H1 (cell line): ENCODE measurements around the gene WNT9A. TPM values are rescaled to one million over a fixed set of nuclear protein-coding genes. Genes with fewer than 3 reads are reported as not detected.
"Not testable (repeated sequence)": the region's sequence is repeated elsewhere in the genome, so short reads cannot be mapped to it uniquely, and the experiment has no call there.

Source experiments
- CTCF ChIA-PET: fragments of 300-600 bp; sonication (Branson Sonifier 250); formaldehyde crosslinking; loops from one replicate; lab custom pipeline; 2021; ENCODE audit not compliant: partially characterized antibody; lab: Charles Lee
- POLR2A ChIA-PET: fragments of 300-600 bp; sonication (Branson Sonifier 250); formaldehyde crosslinking; loops from one replicate; lab custom pipeline; 2021; ENCODE audit warnings: inconsistent platforms; ENCODE audit not compliant: partially characterized antibody; lab: Charles Lee
- DNase-seq, 2 experiments: peaks; one replicate each; pipeline versions ENCODE4 v3.0.0 to v3.0.0-alpha.2; 2010 to 2022; ENCODE audit warnings: low spot score in 2 of 2, low read depth in 1 of 2, mixed read lengths in 1 of 2
- FAIRE-seq: peaks from 2 replicates; lab custom pipeline; 2011; peaks lifted over from hg19 to GRCh38; lab: Jason Lieb, UNC
- H2AFZ ChIP-seq: 2 replicates; pipeline ENCODE4 v1.8.1; 2012; ENCODE audit warnings: low read length, inconsistent platforms
- H2AK5ac ChIP-seq: 2 replicates; pipeline ENCODE4 v1.6.1; 2013; ENCODE audit warnings: low read depth, low read length
- H2BK120ac ChIP-seq: replicated peaks from 2 replicates; pipeline ENCODE3; 2013; ENCODE audit warnings: low read depth, low read length, inconsistent platforms
- H2BK12ac ChIP-seq: 2 replicates; pipeline ENCODE4 v1.6.1; 2013; ENCODE audit warnings: low read depth, low read length
- H2BK15ac ChIP-seq: 2 replicates; pipeline ENCODE4 v1.6.1; 2013; ENCODE audit warnings: low read length
- H2BK20ac ChIP-seq: 2 replicates; pipeline ENCODE4 v1.6.1; 2013; ENCODE audit warnings: low read length
- H2BK5ac ChIP-seq: 2 replicates; pipeline ENCODE4 v1.6.1; 2013; ENCODE audit warnings: low read depth, low read length
- H3K14ac ChIP-seq: 2 replicates; pipeline ENCODE4 v1.6.1; 2013; ENCODE audit warnings: inconsistent platforms; ENCODE audit not compliant: insufficient read length
- H3K18ac ChIP-seq: 2 replicates; pipeline ENCODE4 v1.6.1; 2013; ENCODE audit warnings: low read length; ENCODE audit errors: extremely low read depth
- H3K23ac ChIP-seq: 2 replicates; pipeline ENCODE4 v1.6.1; 2013; ENCODE audit warnings: inconsistent platforms; ENCODE audit not compliant: insufficient read length
- H3K23me2 ChIP-seq: 2 replicates; pipeline ENCODE4 v1.6.1; 2013; ENCODE audit warnings: low read depth, low read length
- H3K27ac ChIP-seq: 2 replicates; pipeline ENCODE4 v1.6.1; 2011; ENCODE audit warnings: low read depth, low read length, inconsistent platforms
- H3K27me3 ChIP-seq, 4 experiments: replicated peaks in 1 of 4; 1 replicate in 1 of 4; 2 replicates in 3 of 4; pipeline versions ENCODE4 v1.6.1 to v1.8.1; 2011 to 2013; ENCODE audit warnings: low read length in 3 of 4, mild to moderate bottlenecking in 3 of 4, inconsistent platforms in 2 of 4, mixed read lengths in 2 of 4, moderate library complexity in 1 of 4; ENCODE audit not compliant: control insufficient read depth in 3 of 4, insufficient read depth in 3 of 4; ENCODE audit errors: extremely low read depth in 1 of 4
- H3K36me3 ChIP-seq, 4 experiments: 2 replicates each; pipeline versions ENCODE4 v1.6.1 to v1.8.1; 2011 to 2013; ENCODE audit warnings: mild to moderate bottlenecking in 4 of 4, low read length in 3 of 4, moderate library complexity in 2 of 4, control low read depth in 1 of 4, inconsistent platforms in 1 of 4; ENCODE audit not compliant: insufficient read depth in 4 of 4, control insufficient read depth in 2 of 4
- H3K4ac ChIP-seq: replicated peaks from 2 replicates; pipeline ENCODE3; 2013; ENCODE audit warnings: low read length, low read depth, mixed read lengths, inconsistent platforms; ENCODE audit not compliant: insufficient read length
- H3K4me1 ChIP-seq, 4 experiments: replicated peaks in 1 of 4; 1 replicate in 1 of 4; 2 replicates in 3 of 4; pipeline versions ENCODE4 v1.6.1 to v1.8.1; 2011 to 2013; ENCODE audit warnings: low read length in 3 of 4, inconsistent platforms in 2 of 4, mixed read lengths in 1 of 4; ENCODE audit not compliant: insufficient read depth in 4 of 4, control insufficient read depth in 3 of 4
- H3K4me2 ChIP-seq, 2 experiments: 2 replicates each; pipeline versions ENCODE4 v1.6.1 to v1.8.1; 2011 to 2013; ENCODE audit warnings: low read depth in 2 of 2, low read length in 2 of 2, control low read depth in 1 of 2, inconsistent platforms in 1 of 2, mild to moderate bottlenecking in 1 of 2; ENCODE audit not compliant: insufficient read depth in 1 of 2
- H3K4me3 ChIP-seq, 4 experiments: fragments of 200-600, 300-600 bp in 1 of 4; sonication (generic), shearing (Covaris generic), sonication (Bioruptor Twin) in 1 of 4; 2 replicates each; pipeline versions ENCODE4 v1.5.1 to v1.8.1; 2011 to 2016; ENCODE audit warnings: low read length in 4 of 4, low read depth in 3 of 4, control low read depth in 2 of 4, inconsistent platforms in 2 of 4, mild to moderate bottlenecking in 2 of 4, mixed read lengths in 1 of 4, moderate library complexity in 1 of 4; ENCODE audit not compliant: insufficient read depth in 2 of 4; ENCODE audit errors: extremely low read depth in 1 of 4
- H3K56ac ChIP-seq: replicated peaks from 2 replicates; pipeline ENCODE3; 2013; ENCODE audit warnings: low read depth, mild to moderate bottlenecking, mixed read lengths, low read length, inconsistent platforms; ENCODE audit not compliant: insufficient read length
- H3K79me1 ChIP-seq: 2 replicates; pipeline ENCODE4 v1.6.1; 2013; ENCODE audit warnings: low read depth, low read length, control low read depth
- H3K79me2 ChIP-seq, 2 experiments: 2 replicates each; pipeline versions ENCODE4 v1.6.1 to v1.8.1; 2012 to 2013; ENCODE audit warnings: low read length in 2 of 2, mild to moderate bottlenecking in 2 of 2, inconsistent platforms in 1 of 2; ENCODE audit not compliant: insufficient read depth in 2 of 2, control insufficient read depth in 1 of 2
- H3K9ac ChIP-seq, 4 experiments: replicated peaks in 1 of 4; 1 replicate in 1 of 4; 2 replicates in 3 of 4; pipeline versions ENCODE4 v1.6.1 to v1.8.1; 2011 to 2013; ENCODE audit warnings: low read depth in 3 of 4, low read length in 3 of 4, control low read depth in 2 of 4, mild to moderate bottlenecking in 2 of 4, moderate library complexity in 2 of 4, inconsistent platforms in 1 of 4; ENCODE audit errors: extremely low read depth in 1 of 4
- H3K9me3 ChIP-seq, 2 experiments: 2 replicates each; pipeline versions ENCODE4 v1.6.1 to v1.8.1; 2012 to 2013; ENCODE audit warnings: mild to moderate bottlenecking in 2 of 2, moderate library complexity in 2 of 2, control low read depth in 1 of 2, inconsistent platforms in 1 of 2, low read depth in 1 of 2, low read length in 1 of 2, mixed read lengths in 1 of 2; ENCODE audit not compliant: insufficient read depth in 2 of 2
- H4K20me1 ChIP-seq, 2 experiments: replicated peaks in 1 of 2; 2 replicates each; pipeline versions ENCODE3 to v1.8.1; 2011 to 2013; ENCODE audit warnings: inconsistent platforms in 2 of 2, low read length in 2 of 2, mild to moderate bottlenecking in 1 of 2; ENCODE audit not compliant: insufficient read depth in 2 of 2, control insufficient read depth in 1 of 2
- H4K5ac ChIP-seq: 2 replicates; pipeline ENCODE4 v1.6.1; 2013; ENCODE audit warnings: low read length, low read depth, mixed read lengths, inconsistent platforms; ENCODE audit not compliant: insufficient read length
- H4K8ac ChIP-seq: 2 replicates; pipeline ENCODE4 v1.8.0; 2013; ENCODE audit warnings: mild to moderate bottlenecking, moderate library complexity, low read length, inconsistent platforms; ENCODE audit not compliant: insufficient read depth; ENCODE audit errors: extremely low read depth
- H4K91ac ChIP-seq: replicated peaks from 2 replicates; pipeline ENCODE3; 2013; ENCODE audit warnings: low read length, mixed read lengths, inconsistent platforms; ENCODE audit not compliant: insufficient read length
- WGBS, 2 experiments: shearing (Covaris generic) in 1 of 2; methylation state at CpG; one replicate each; pipeline versions ENCODE4 v1.1.6 to v1.1.7; 2013 to 2015; ENCODE audit warnings: low lambda C conversion rate in 2 of 2, mixed read lengths in 2 of 2, inconsistent platforms in 1 of 2, low coverage in 1 of 2, missing lambda C conversion rate in 1 of 2; ENCODE audit not compliant: insufficient replicate concordance in 2 of 2, insufficient coverage in 1 of 2, insufficient read length in 1 of 2; ENCODE audit errors: extremely low coverage in 1 of 2, missing lambda C conversion rate in 1 of 2; 5-methylcytosine and 5-hydroxymethylcytosine counted together
- polyA plus RNA-seq, 7 experiments: library from polyadenylated mRNA; depleted of rRNA in 3 of 7; stranded (reverse) in 5 of 7; unstranded in 2 of 7; fragments of >200 nt in 5 of 7; fragments of 200-250 nt in 2 of 7; gene quantifications; 1 replicate in 5 of 7; 2 replicates in 1 of 7; 4 replicates in 1 of 7; pipeline versions ENCODE4 v1.2.1 to v1.2.3, GENCODE V29; 2011 to 2013; ENCODE audit warnings: missing spikeins in 2 of 7, mixed read lengths in 2 of 7
- total RNA-seq: library from RNA; stranded (reverse); fragmentation: NEBNext Ultra II Directional; extraction: Animal tissue kit (Norgen Biotek cat#: 25700); gene quantifications from 2 replicates; pipeline ENCODE4 v1.2.1, GENCODE V29; 2021

Gene WNT9A
- total and polyA plus RNA-seq, 2 of the 8 experiments (the other 6 are each of a cell fraction or from before 2014, with no cell fraction given): 1.1 to 1.5 TPM

GRCh38 chr1:227909923-227910328 lies 37.8 kb downstream of the WNT9A start:
- H4K8ac ChIP-seq, H3K27ac ChIP-seq, H2BK5ac ChIP-seq, H3K9me3 ChIP-seq, H3K36me3 ChIP-seq, FAIRE-seq, H3K56ac ChIP-seq, H3K23ac ChIP-seq, H3K23me2 ChIP-seq, H3K79me1 ChIP-seq, H3K4me3 ChIP-seq, H3K4me2 ChIP-seq, H3K4ac ChIP-seq, H4K91ac ChIP-seq, H3K79me2 ChIP-seq, H4K5ac ChIP-seq, H3K27me3 ChIP-seq, DNase-seq, H2AK5ac ChIP-seq, H3K9ac ChIP-seq, H2AFZ ChIP-seq, H2BK20ac ChIP-seq, POLR2A ChIA-PET, H3K14ac ChIP-seq, H2BK15ac ChIP-seq, H2BK12ac ChIP-seq, H4K20me1 ChIP-seq, H3K18ac ChIP-seq, H2BK120ac ChIP-seq: not testable (repeated sequence)
- 87% methylated on average over 8 of the region's 8 CpGs; no CpG with 5 or more reads in 1 of the 2 experiments for WGBS, 2 experiments
- CTCF ChIA-PET: interaction anchor here (0.7 to 1.2 kb wide), 2 partner anchors 12 to 143 kb away, joined by 3 read pairs; no protein-coding TSS in a partner anchor
- peaks cover 8 to 29% (median 13%) of the 10 kb centered on the region in 4 experiments for H3K4me1 ChIP-seq
